T47D (cell line): ENCODE data around the gene RASGRP4.
"Not testable (repeated sequence)": the region's sequence is repeated elsewhere in the genome, so short reads cannot be mapped to it uniquely, and the experiment has no call there.

Experiments
- DNase-seq, 2 experiments: peaks; one replicate each; pipeline versions ENCODE4 v3.0.0 to v3.0.0-alpha.2; 2011 to 2012; ENCODE audit warnings: low read depth in 1 of 2, low spot score in 1 of 2
- JUND ChIP-seq: IDR thresholded peaks from 2 replicates; pipeline ENCODE4 v1.6.1; 2012; ENCODE audit warnings: low read depth
- in situ Hi-C: cut with HindIII; loops from 2 replicates; pipeline ENCODE4 v1.10.0; 2016; ENCODE audit warnings: low sequenced_read_pairs, low pct_unique_long_range_greater_than_20kb

Gene RASGRP4

GRCh38 chr19:38441657-38442348 is 15.8 kb upstream of the RASGRP4 start:
- in situ Hi-C loops: no loop called here
- no peak for DNase-seq

GRCh38 chr19:38440592-38440991 is 14.6 kb upstream of the RASGRP4 start:
- no peak for TF ChIP-seq JUND
- in situ Hi-C loops: no loop called here
- no peak for DNase-seq

More at GRCh38 chr19:38441657-38442348, 15.8 kb upstream of the RASGRP4 start:
- TF ChIP-seq JUND: no peak

GRCh38 chr19:38437917-38438316 is 11.9 kb upstream of the RASGRP4 start:
- DNase-seq: no peak
- in situ Hi-C loops: no loop called here
- TF ChIP-seq JUND: no peak

- in situ Hi-C loops: no loop called here
- no peak for TF ChIP-seq JUND
- DNase-seq: no peak
Observed at GRCh38 chr19:38437295-38437694, 11.3 kb upstream of the RASGRP4 start.

GRCh38 chr19:38434549-38435051 is 8.6 kb upstream of the RASGRP4 start:
- no peak for DNase-seq
- no peak for TF ChIP-seq JUND
- in situ Hi-C loops: no loop called here

GRCh38 chr19:38433268-38433733 is 7.3 kb upstream of the RASGRP4 start, which contains the start of gene RYR1:
Gene RYR1 (plus strand): TSS chr19:38433691. CDS start chr19:38433830, 139 bp downstream.
- peak in 1 of 2 experiments; percentile 58 for DNase-seq
- no peak for TF ChIP-seq JUND
- in situ Hi-C loops: no loop called here

GRCh38 chr19:38430931-38431330 is 4.9 kb upstream of the RASGRP4 start:
- TF ChIP-seq JUND: no peak
- DNase-seq: no peak
- in situ Hi-C loops: no loop called here

- no peak for TF ChIP-seq JUND
Observed at GRCh38 chr19:38429811-38430156, 3.8 kb upstream of the RASGRP4 start.

GRCh38 chr19:38429055-38429810 is 3.2 kb upstream of the RASGRP4 start:
- in situ Hi-C loops: no loop called here
- TF ChIP-seq JUND: no peak
- no peak for DNase-seq

More at GRCh38 chr19:38429811-38430156, 3.8 kb upstream of the RASGRP4 start:
- DNase-seq: no peak
- in situ Hi-C loops: no loop called here

- in situ Hi-C loops, DNase-seq: not testable (repeated sequence)
Observed at GRCh38 chr19:38427035-38427677, 1.1 kb upstream of the RASGRP4 start.

GRCh38 chr19:38425222-38425809 is 703 bp downstream of the RASGRP4 start:
- TF ChIP-seq JUND: no peak
- no peak for DNase-seq
- in situ Hi-C loops: no loop called here

GRCh38 chr19:38424272-38424671 is 1.7 kb downstream of the RASGRP4 start:
- in situ Hi-C loops: no loop called here
- TF ChIP-seq JUND: no peak
- DNase-seq: no peak

- DNase-seq: no peak
- TF ChIP-seq JUND: no peak
- in situ Hi-C loops: no loop called here
Observed at GRCh38 chr19:38422438-38422837, 3.6 kb downstream of the RASGRP4 start.
